ENCODE data around the gene CGGBP1.

DNA sequence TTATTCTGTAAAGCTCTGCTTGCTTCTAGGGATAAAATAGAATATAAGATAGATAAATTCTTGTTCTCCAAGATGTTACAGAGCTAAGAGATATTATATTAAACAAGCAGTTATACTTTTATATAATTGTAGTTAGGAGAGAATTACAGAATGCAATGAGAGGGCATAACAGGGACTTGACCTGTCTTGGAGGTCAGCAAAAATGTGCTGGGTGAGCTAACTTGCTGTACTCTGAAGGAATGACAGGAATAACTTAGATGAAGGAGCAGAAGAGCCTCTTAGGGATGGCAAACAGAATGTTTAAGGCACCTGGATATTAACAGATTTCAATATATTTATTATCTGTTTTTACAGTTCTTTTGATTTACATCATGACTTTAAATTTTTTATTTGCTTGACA, 33.5 kb upstream of the CGGBP1 start:
- no peak for TF ChIP-seq POLR2A (IDR thresholded peaks at IDR 0.05; ENCODE audit: low read depth)
- TF ChIP-seq, protein P1, sequence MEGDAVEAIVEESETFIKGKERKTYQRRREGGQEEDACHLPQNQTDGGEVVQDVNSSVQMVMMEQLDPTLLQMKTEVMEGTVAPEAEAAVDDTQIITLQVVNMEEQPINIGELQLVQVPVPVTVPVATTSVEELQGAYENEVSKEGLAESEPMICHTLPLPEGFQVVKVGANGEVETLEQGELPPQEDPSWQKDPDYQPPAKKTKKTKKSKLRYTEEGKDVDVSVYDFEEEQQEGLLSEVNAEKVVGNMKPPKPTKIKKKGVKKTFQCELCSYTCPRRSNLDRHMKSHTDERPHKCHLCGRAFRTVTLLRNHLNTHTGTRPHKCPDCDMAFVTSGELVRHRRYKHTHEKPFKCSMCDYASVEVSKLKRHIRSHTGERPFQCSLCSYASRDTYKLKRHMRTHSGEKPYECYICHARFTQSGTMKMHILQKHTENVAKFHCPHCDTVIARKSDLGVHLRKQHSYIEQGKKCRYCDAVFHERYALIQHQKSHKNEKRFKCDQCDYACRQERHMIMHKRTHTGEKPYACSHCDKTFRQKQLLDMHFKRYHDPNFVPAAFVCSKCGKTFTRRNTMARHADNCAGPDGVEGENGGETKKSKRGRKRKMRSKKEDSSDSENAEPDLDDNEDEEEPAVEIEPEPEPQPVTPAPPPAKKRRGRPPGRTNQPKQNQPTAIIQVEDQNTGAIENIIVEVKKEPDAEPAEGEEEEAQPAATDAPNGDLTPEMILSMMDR (IDR thresholded peaks at IDR 0.05): no peak

Measured in esophagus muscularis mucosa (tissue), 3 donors.